GM21825 (cell line): Measurements from ENCODE around the gene CTAG1B.
"Not testable (repeated sequence)": the region's sequence is repeated elsewhere in the genome, so short reads cannot be mapped to it uniquely, and the experiment has no call there.

Experiments used
- ATAC-seq: cut with Tn5 transposase; IDR thresholded peaks from one replicate; pipeline ENCODE4 v1.9.1; 2021; ENCODE audit warnings: mild to moderate bottlenecking, moderate library complexity; ENCODE audit not compliant: unreplicated experiment

The CTAG1B gene

GRCh38 chrX:154619182-154619581 lies at the start of gene CTAG1B:
Gene CTAG1B, minus strand, starts transcription at chrX:154619282. Its CDS starts 64 bp downstream, at chrX:154619218.
- not testable (repeated sequence) for ATAC-seq

- no peak for ATAC-seq
These were observed 42.8 kb upstream of the CTAG1B start for GRCh38 chrX:154661899-154662298.

- no peak for ATAC-seq
These were observed 42.1 kb upstream of the CTAG1B start for GRCh38 chrX:154661170-154661569.

GRCh38 chrX:154660541-154660940 lies 41.5 kb upstream of the CTAG1B start:
- no peak for ATAC-seq

GRCh38 chrX:154658957-154659356 lies 39.9 kb upstream of the CTAG1B start:
- no peak for ATAC-seq

- no peak for ATAC-seq
These were observed 39.1 kb upstream of the CTAG1B start for GRCh38 chrX:154658187-154658586.

GRCh38 chrX:154657226-154657805 lies 38.2 kb upstream of the CTAG1B start:
- no peak for ATAC-seq

GRCh38 chrX:154655786-154656185 lies 36.7 kb upstream of the CTAG1B start:
- no peak for ATAC-seq

- ATAC-seq = no peak
These were observed 36.3 kb upstream of the CTAG1B start for GRCh38 chrX:154655346-154655745.

- ATAC-seq = no peak
These were observed 35.8 kb upstream of the CTAG1B start for GRCh38 chrX:154654925-154655324.

- no peak for ATAC-seq
These were observed 35.3 kb upstream of the CTAG1B start for GRCh38 chrX:154654372-154654771.

GRCh38 chrX:154653413-154653812 lies 34.3 kb upstream of the CTAG1B start, which contains the start of gene CTAG2:
Gene CTAG2, minus strand, starts transcription at chrX:154653579. Its CDS starts 64 bp downstream, at chrX:154653515.
- ATAC-seq = not testable (repeated sequence)

GRCh38 chrX:154653048-154653401 lies 33.9 kb upstream of the CTAG1B start:
- no peak for ATAC-seq

- ATAC-seq = no peak
These were observed 33.4 kb upstream of the CTAG1B start for GRCh38 chrX:154652311-154653047.

GRCh38 chrX:154650221-154650510 lies 31.1 kb upstream of the CTAG1B start:
- no peak for ATAC-seq

- no peak for ATAC-seq
These were observed 30.6 kb upstream of the CTAG1B start for GRCh38 chrX:154649503-154650220.

GRCh38 chrX:154648931-154649330 lies 29.8 kb upstream of the CTAG1B start:
- no peak for ATAC-seq

- not testable (repeated sequence) for ATAC-seq
These were observed 26.8 kb upstream of the CTAG1B start for GRCh38 chrX:154645745-154646378.

- not testable (repeated sequence) for ATAC-seq
These were observed 24.6 kb upstream of the CTAG1B start for GRCh38 chrX:154643708-154644107.

- ATAC-seq = not testable (repeated sequence)
These were observed 22.7 kb upstream of the CTAG1B start for GRCh38 chrX:154641740-154642139.

- ATAC-seq = not testable (repeated sequence)
These were observed 14.6 kb upstream of the CTAG1B start for GRCh38 chrX:154633661-154634060.

- not testable (repeated sequence) for ATAC-seq
These were observed 11.9 kb upstream of the CTAG1B start for GRCh38 chrX:154630949-154631348.
